Neutrophil (primary cell): ENCODE data around the gene ZNF488.

ENCODE experiments used
- H3K27ac ChIP-seq: fragments of 200-600 bp; sonication (generic); 2 replicates; pipeline ENCODE4 v1.5.1; 2016; ENCODE audit warnings: mild to moderate bottlenecking, moderate library complexity
- H3K27me3 ChIP-seq: fragments of 200-600 bp; sonication (generic); 2 replicates; pipeline ENCODE4 v1.6.0; 2016; ENCODE audit warnings: mild to moderate bottlenecking
- H3K36me3 ChIP-seq: fragments of 200-600 bp; sonication (generic); 2 replicates; pipeline ENCODE4 v1.5.1; 2017
- H3K4me1 ChIP-seq, 2 experiments: fragments of 200-600 bp in 1 of 2; sonication (generic) in 1 of 2; 1 replicate in 1 of 2; 2 replicates in 1 of 2; pipeline versions ENCODE4 v1.5.1 to v1.6.1; 2013 to 2016; ENCODE audit warnings: low read depth in 1 of 2, low read length in 1 of 2, mild to moderate bottlenecking in 1 of 2, moderate library complexity in 1 of 2; ENCODE audit not compliant: control insufficient read depth in 1 of 2, insufficient read depth in 1 of 2
- H3K4me3 ChIP-seq, 2 experiments: fragments of 200-600 bp in 1 of 2; sonication (generic) in 1 of 2; 1 replicate in 1 of 2; 2 replicates in 1 of 2; pipeline ENCODE4 v1.5.1; 2013 to 2016; ENCODE audit warnings: low read depth in 1 of 2, low read length in 1 of 2, mild to moderate bottlenecking in 1 of 2, moderate library complexity in 1 of 2
- H3K9me3 ChIP-seq: fragments of 200-600 bp; sonication (generic); 2 replicates; pipeline ENCODE4 v1.5.1; 2016
- TF ChIP-seq, protein P1 (sequence below): fragments of 200-600 bp; sonication (generic); IDR thresholded peaks from 2 replicates; pipeline ENCODE4 v1.5.1; 2016; ENCODE audit warnings: antibody characterized with exemption

The ZNF488 gene

DNA sequence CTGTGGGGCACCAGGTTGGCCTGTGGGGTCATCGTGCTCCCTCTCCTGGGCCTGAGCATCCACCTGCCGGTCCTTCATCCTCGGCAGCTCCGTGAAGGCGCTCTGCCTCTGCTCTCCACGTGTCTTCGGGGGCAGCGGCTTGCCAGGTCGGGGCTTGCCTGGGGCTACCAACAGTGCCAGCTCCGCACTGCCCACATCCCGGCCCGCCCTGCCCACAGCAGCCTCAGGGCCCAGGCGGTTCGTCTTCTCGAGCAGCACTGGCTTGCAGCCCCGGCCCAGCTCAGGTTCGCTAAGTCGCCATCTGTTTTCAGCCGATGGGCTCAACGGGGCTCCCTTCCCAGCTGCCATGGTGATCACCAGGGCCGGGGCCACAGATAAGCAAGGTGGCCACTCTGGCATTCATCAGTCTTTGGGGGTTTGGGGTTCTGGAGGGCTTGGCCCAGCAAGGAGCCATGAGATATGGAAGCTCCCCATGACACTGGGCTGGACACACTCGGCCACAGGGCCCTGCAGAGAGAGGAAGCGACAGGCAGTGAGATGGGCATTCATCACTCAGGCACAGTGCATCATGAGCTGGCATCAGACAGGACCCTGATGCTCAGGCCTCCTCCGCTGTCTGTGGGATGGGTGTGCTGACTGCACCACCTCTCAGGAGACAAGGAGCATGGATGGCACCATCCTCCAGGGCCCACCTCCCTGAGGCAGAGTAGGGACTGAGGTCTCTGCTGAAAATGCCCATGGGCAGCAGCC is 15.5 kb downstream of the ZNF488 start:
- TF ChIP-seq, protein P1, sequence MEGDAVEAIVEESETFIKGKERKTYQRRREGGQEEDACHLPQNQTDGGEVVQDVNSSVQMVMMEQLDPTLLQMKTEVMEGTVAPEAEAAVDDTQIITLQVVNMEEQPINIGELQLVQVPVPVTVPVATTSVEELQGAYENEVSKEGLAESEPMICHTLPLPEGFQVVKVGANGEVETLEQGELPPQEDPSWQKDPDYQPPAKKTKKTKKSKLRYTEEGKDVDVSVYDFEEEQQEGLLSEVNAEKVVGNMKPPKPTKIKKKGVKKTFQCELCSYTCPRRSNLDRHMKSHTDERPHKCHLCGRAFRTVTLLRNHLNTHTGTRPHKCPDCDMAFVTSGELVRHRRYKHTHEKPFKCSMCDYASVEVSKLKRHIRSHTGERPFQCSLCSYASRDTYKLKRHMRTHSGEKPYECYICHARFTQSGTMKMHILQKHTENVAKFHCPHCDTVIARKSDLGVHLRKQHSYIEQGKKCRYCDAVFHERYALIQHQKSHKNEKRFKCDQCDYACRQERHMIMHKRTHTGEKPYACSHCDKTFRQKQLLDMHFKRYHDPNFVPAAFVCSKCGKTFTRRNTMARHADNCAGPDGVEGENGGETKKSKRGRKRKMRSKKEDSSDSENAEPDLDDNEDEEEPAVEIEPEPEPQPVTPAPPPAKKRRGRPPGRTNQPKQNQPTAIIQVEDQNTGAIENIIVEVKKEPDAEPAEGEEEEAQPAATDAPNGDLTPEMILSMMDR = no peak
- H3K4me3 ChIP-seq = no peak overlapping the region
- no peak overlapping the region for H3K27ac ChIP-seq
- no peaks in the 10 kb centered on the region for H3K36me3 ChIP-seq
- no peaks in the 10 kb centered on the region for H3K4me1 ChIP-seq
- no peaks in the 10 kb centered on the region for H3K9me3 ChIP-seq
- H3K27me3 ChIP-seq = no peaks in the 10 kb centered on the region

DNA sequence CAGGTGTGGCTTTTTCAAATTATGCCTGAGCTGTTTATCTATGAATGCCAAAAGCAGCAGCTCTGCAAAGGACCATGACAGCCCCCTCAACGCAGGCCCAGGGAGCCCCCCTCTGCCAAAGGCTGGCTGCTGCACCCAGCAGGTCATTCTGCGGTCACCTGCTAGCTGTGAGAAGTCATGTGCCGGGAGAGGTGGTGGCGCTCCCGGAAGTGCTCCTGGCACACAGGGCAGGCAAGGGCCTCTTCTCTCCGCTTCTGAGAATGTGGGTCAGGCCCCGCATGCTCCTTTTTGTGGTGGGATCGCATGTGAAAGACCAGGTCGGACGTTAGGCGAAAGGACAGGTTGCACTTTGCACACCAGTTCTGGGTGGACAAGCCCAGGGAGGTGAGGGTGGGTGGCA is 16.4 kb downstream of the ZNF488 start:
- Histone ChIP-seq H3K4me3 (no peak overlapping the region), H3K9me3 (no peaks in the 10 kb centered on the region), H3K27ac (no peak overlapping the region), H3K4me1 (no peaks in the 10 kb centered on the region), H3K36me3 (no peaks in the 10 kb centered on the region), H3K27me3 (no peaks in the 10 kb centered on the region)
- TF ChIP-seq, protein P1 = no peak

DNA sequence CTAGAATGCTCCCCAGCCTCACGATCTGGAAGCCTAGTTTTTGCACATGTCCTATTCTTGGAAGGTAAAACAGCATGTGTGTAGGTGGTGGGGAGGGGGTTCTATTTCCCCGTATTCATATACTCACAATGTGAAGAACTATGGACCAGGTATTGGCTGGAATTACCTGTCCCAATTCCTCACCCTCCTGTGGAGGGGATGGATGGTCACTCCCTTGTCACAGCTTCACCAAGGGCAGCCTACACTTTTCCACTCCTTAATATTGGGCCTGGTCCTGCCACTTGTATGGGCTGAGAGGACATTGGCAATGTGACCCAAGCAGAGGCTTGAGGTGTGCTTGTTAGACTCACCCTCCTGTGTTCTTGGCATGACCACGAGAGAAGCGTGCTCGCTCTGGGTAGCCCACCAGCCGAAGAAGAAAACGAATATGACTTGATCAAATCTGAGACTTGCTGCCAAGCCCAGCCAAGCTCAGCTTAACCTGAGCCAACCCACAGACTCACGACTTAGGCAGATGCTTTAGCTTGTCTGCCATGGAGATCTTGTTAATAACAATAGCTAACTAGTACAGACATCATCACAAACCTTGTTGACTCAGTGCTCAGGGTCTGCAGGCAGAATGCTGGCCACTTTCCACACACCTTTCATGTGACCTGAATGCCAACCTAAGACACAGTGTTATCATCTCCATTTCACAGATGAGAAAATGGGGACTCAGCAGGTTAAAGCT is 17.2 kb downstream of the ZNF488 start:
- Histone ChIP-seq H3K4me3 (no peak overlapping the region), H3K9me3 (no peaks in the 10 kb centered on the region), H3K4me1 (no peaks in the 10 kb centered on the region), H3K27me3 (no peaks in the 10 kb centered on the region), H3K27ac (no peak overlapping the region), H3K36me3 (no peaks in the 10 kb centered on the region)
- TF ChIP-seq, protein P1 = no peak

DNA sequence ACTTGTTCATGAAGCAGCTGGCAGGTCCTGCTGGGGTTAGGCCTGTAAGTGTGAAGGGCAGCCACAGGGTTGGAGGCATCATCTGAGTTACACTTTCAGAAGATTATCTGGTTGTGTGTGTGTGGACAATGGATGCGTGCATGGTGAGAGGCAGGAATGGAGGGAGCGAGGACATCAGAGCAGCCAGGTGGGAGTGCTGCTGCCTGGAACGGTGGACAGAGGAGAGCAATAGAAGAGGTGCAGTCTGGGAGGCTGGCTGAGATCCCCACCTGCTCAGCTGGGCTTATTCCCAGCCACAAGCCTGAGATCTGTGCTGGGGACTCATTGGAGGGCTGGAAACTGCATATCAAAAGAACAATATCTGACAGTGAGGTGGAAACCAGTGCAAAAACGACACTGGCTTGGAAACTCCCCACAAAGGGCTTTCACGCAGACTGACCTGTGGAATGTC is 17.9 kb downstream of the ZNF488 start:
- Histone ChIP-seq H3K9me3 (no peaks in the 10 kb centered on the region), H3K27me3 (no peaks in the 10 kb centered on the region), H3K4me1 (no peaks in the 10 kb centered on the region), H3K27ac (no peak overlapping the region), H3K4me3 (no peak overlapping the region), H3K36me3 (no peaks in the 10 kb centered on the region)
- TF ChIP-seq, protein P1 = no peak

DNA sequence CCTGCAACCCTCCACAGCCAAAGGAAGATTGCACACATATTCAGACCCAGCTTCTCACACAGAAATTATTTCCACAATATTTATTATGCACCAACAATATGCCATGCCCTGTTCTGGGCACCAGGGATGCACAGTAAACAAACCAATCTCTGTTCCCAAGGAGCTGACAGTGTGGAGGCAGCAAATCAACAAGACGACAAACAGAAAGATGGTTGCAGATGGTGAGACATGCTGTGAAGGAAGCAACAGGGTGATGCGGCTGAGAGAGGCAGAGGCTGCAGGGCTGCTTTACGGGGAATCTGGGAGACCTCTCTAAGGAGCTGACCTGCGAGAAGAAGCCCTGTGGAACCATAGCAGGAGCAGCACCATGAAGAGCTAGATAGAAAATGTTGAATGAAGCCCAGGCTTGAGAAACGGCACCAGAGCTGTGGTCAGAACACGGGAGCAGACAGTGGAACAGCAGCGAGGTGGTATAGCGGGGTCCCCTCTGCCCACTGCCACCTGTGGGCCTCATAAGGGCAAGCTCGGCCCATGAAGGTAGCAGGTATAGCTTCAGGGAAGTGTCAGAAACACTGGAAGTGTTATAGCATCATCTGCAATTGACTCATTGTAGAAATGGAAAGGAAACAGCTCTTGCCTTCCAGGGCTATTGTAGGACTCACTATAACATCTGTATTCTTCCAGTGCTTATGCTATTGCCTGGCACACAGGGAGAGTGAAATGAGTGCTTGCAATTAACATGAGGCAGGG is 18.5 kb downstream of the ZNF488 start:
- TF ChIP-seq, protein P1 = no peak
- Histone ChIP-seq H3K27me3 (no peaks in the 10 kb centered on the region), H3K4me1 (no peaks in the 10 kb centered on the region), H3K9me3 (no peaks in the 10 kb centered on the region), H3K4me3 (no peak overlapping the region), H3K36me3 (no peaks in the 10 kb centered on the region), H3K27ac (no peak overlapping the region)
